Activated CD8-positive, alpha-beta T cell treated with anti-CD3 and anti-CD28 coated beads for 36 hours (primary cell): Measurements from ENCODE around the gene CFAP54. TPM values are rescaled to one million over a fixed set of nuclear protein-coding genes. Genes with fewer than 3 reads are reported as not detected.

Experiments
- ATAC-seq: fragments of 200-7000 bp; cut with Tn5 transposase; one replicate; pipeline ENCODE4 v1.10.0; 2021; ENCODE audit warnings: mild to moderate bottlenecking, moderate library complexity
- CTCF ChIA-PET: fragments of 350-600 bp; sonication (Branson Sonifier 250); formaldehyde crosslinking; loops from one replicate; lab custom pipeline; 2021; ENCODE audit warnings: antibody characterized with exemption; lab: Charles Lee
- POLR2A ChIA-PET: fragments of 350-600 bp; sonication (Branson Sonifier 250); formaldehyde crosslinking; loops from one replicate; lab custom pipeline; 2021; ENCODE audit warnings: antibody characterized with exemption; lab: Charles Lee
- DNase-seq: peaks from one replicate; pipeline ENCODE4 v3.0.0-alpha.2; 2020
- H3K27ac Mint-ChIP-seq: one replicate; pipeline ENCODE4 v1.8.0; 2021; ENCODE audit warnings: mild to moderate bottlenecking, mixed read lengths
- H3K27me3 Mint-ChIP-seq: one replicate; pipeline ENCODE4 v1.8.0; 2021; ENCODE audit warnings: mixed read lengths
- H3K36me3 Mint-ChIP-seq: one replicate; pipeline ENCODE4 v1.8.0; 2021; ENCODE audit warnings: low read depth, mixed read lengths
- H3K4me1 Mint-ChIP-seq: one replicate; pipeline ENCODE4 v1.8.0; 2021; ENCODE audit warnings: low read depth, mixed read lengths
- H3K4me3 Mint-ChIP-seq: one replicate; pipeline ENCODE4 v1.8.0; 2021; ENCODE audit warnings: mild to moderate bottlenecking, moderate library complexity, mixed read lengths
- H3K9me3 Mint-ChIP-seq: one replicate; pipeline ENCODE4 v1.8.0; 2021; ENCODE audit warnings: mixed read lengths
- CTCF ChIP-seq: fragments of 200-600 bp; IDR thresholded peaks from one replicate; pipeline ENCODE4 v1.8.0; 2022; ENCODE audit warnings: antibody characterized with exemption, mild to moderate bottlenecking
- intact Hi-C: fragments of 100-400 bp; cut with micrococcal nuclease; formaldehyde crosslinking; loops from one replicate; pipeline ENCODE4 v1.10.0; 2022
- total RNA-seq, 2 experiments: library from RNA; stranded (reverse); gene quantifications; one replicate each; pipeline ENCODE4 v1.2.3, GENCODE V29; 2021

Gene CFAP54
- total RNA-seq, 2 experiments from 2014 or later: 0.38 to 0.45 TPM

GRCh38 chr12:96906849-96907670, 417.7 kb downstream of the CFAP54 start, which contains the start of gene NEDD1:
TSS of gene NEDD1 (plus strand) at chr12:96907257. CDS start at chr12:96909760, 2,503 bp downstream.
- peak within 1 kb of the TSS; percentile 96 for H3K27ac Mint-ChIP-seq
- H3K27me3 Mint-ChIP-seq: no peaks in the 10 kb centered on the region
- no peaks in the 10 kb centered on the region for H3K9me3 Mint-ChIP-seq
- peaks cover 38% of the 10 kb centered on the region for H3K4me1 Mint-ChIP-seq
- no peak for TF ChIP-seq CTCF
- H3K4me3 Mint-ChIP-seq: peak within 1 kb of the TSS; percentile 97
- peaks cover 29% of the 10 kb centered on the region for H3K36me3 Mint-ChIP-seq
- DNase-seq (peak; percentile 88), ATAC-seq (peak; percentile 82)
- intact Hi-C loops: no loop called here
- ChIA-PET POLR2A (interaction anchor here (0.8 to 1.5 kb wide), 2 partner anchors 22 to 29 kb away, joined by 3 read pairs; no protein-coding TSS in a partner anchor), CTCF (interaction anchor here (0.7 kb wide), 1 partner anchor 206 kb away, joined by 3 read pairs; no protein-coding TSS in a partner anchor)

GRCh38 chr12:96907671-96908422, 418.5 kb downstream of the CFAP54 start:
- TF ChIP-seq CTCF: no peak
- intact Hi-C loops: no loop called here
- ChIA-PET POLR2A (interaction anchor here (0.8 to 1.5 kb wide), 2 partner anchors 21 to 29 kb away, joined by 3 read pairs; no protein-coding TSS in a partner anchor), CTCF (no interaction called here)
- ATAC-seq (peak; percentile 41), DNase-seq (peak; percentile 48)
- Mint-ChIP-seq H3K4me1 (peaks cover 40% of the 10 kb centered on the region), H3K27me3 (no peaks in the 10 kb centered on the region), H3K4me3 (peak overlapping the region; percentile 97), H3K36me3 (peaks cover 31% of the 10 kb centered on the region), H3K9me3 (no peaks in the 10 kb centered on the region), H3K27ac (peak overlapping the region; percentile 96)

GRCh38 chr12:96908423-96908675, 419.0 kb downstream of the CFAP54 start:
- DNase-seq (no peak), ATAC-seq (no peak)
- H3K27me3 Mint-ChIP-seq: no peaks in the 10 kb centered on the region
- H3K4me3 Mint-ChIP-seq: peak overlapping the region; percentile 97
- peaks cover 35% of the 10 kb centered on the region for H3K36me3 Mint-ChIP-seq
- ChIA-PET POLR2A (interaction anchor here (0.6 kb wide), 2 partner anchors 9 to 356 kb away, joined by 3 read pairs; no protein-coding TSS in a partner anchor), CTCF (no interaction called here)
- peak overlapping the region; percentile 96 for H3K27ac Mint-ChIP-seq
- intact Hi-C loops: no loop called here
- H3K9me3 Mint-ChIP-seq: no peaks in the 10 kb centered on the region
- no peak for TF ChIP-seq CTCF
- H3K4me1 Mint-ChIP-seq: peaks cover 45% of the 10 kb centered on the region

GRCh38 chr12:96912261-96912660, 422.9 kb downstream of the CFAP54 start:
- DNase-seq: no peak
- peaks cover 60% of the 10 kb centered on the region for H3K36me3 Mint-ChIP-seq
- peaks cover 4% of the 10 kb centered on the region for H3K9me3 Mint-ChIP-seq
- no peak for ATAC-seq
- CTCF ChIA-PET: interaction anchor here (1.3 kb wide), 1 partner anchor 74 kb away, joined by 3 read pairs; no protein-coding TSS in a partner anchor
- peaks cover 56% of the 10 kb centered on the region for H3K4me1 Mint-ChIP-seq
- POLR2A ChIA-PET: no interaction called here
- intact Hi-C loops: no loop called here
- no peaks in the 10 kb centered on the region for H3K27me3 Mint-ChIP-seq
- H3K4me3 Mint-ChIP-seq: no peak overlapping the region
- TF ChIP-seq CTCF: no peak
- H3K27ac Mint-ChIP-seq: no peak overlapping the region
